Right cardiac atrium (tissue), 5 donors: ENCODE measurements around the gene SCRT2. TPM values are rescaled to one million over a fixed set of nuclear protein-coding genes. Genes with fewer than 3 reads are reported as not detected.

Experiments used
- ATAC-seq, 2 donors: fragments of 200-7000 bp; cut with Tn5 transposase; one replicate each; pipeline versions ENCODE4 v1.8.0 to v1.9.1; 2020; ENCODE audit warnings: moderate library complexity in 2 of 2, mild to moderate bottlenecking in 1 of 2
- DNase-seq, 3 donors: peaks; one replicate each; pipeline ENCODE4 v3.0.0-alpha.2; 2020
- H3K27ac ChIP-seq: one replicate; pipeline ENCODE4 v1.5.1; 2013; ENCODE audit warnings: mild to moderate bottlenecking, low read length, control low read depth, moderate library complexity
- H3K27me3 ChIP-seq: one replicate; pipeline ENCODE4 v1.6.1; 2013; ENCODE audit not compliant: control insufficient read depth, insufficient read depth
- H3K4me1 ChIP-seq: one replicate; pipeline ENCODE4 v1.6.1; 2013; ENCODE audit warnings: low read length; ENCODE audit not compliant: control insufficient read depth, insufficient read depth
- H3K4me3 ChIP-seq: one replicate; pipeline ENCODE4 v1.5.1; 2013; ENCODE audit warnings: low read length, control low read depth
- H3K9me3 ChIP-seq: one replicate; pipeline ENCODE4 v1.6.1; 2013; ENCODE audit warnings: low read length; ENCODE audit not compliant: control insufficient read depth
- WGBS: extraction: QIAGEN DNeasy Blood & Tissue Kit; methylation state at CpG from one replicate; pipeline ENCODE4 v1.1.7; 2013; 5-methylcytosine and 5-hydroxymethylcytosine counted together
- intact Hi-C, 4 donors: fragments of 100-400 bp; cut with DNase I; formaldehyde crosslinking; loops; one replicate each; pipeline versions ENCODE4 v1.11.0 to v1.14.0; 2022 to 2023
- polyA plus RNA-seq: library from polyadenylated mRNA; stranded (reverse); fragments of 200-250 nt; gene quantifications from one replicate; pipeline ENCODE4 v1.2.3, GENCODE V29; 2013
- total RNA-seq, 4 donors: library from RNA; stranded (reverse); fragmentation: NEBNext Ultra II Directional; extraction: Animal tissue kit (Norgen Biotek cat#: 25700); gene quantifications; one replicate each; pipeline ENCODE4 v1.2.1, GENCODE V29; 2021
- donor health status: healthy with polysubstance abuse.
- donor health status: DM: no; HTN: yes; CAD: no.
- donor health status: DM: no; HTN: no; CAD: no.
- donor health status: DM: no; HTN: yes; CAD: no; lungs with severe emphysema.
- donor health status: DM: yes; HTN: yes; CAD: no.

Gene SCRT2
- total and polyA plus RNA-seq, 5 donors = not detected

GRCh38 chr20:688809-689212, 13.2 kb upstream of the SCRT2 start:
- no peaks in the 10 kb centered on the region for H3K4me1 ChIP-seq
- WGBS = 26% methylated on average over 13 of the region's 13 CpGs
- H3K27me3 ChIP-seq = no peaks in the 10 kb centered on the region
- no peak overlapping the region for H3K27ac ChIP-seq
- H3K4me3 ChIP-seq = no peak overlapping the region
- intact Hi-C loops = no loop called here
- no peak for DNase-seq
- no peak for ATAC-seq
- no peaks in the 10 kb centered on the region for H3K9me3 ChIP-seq

- WGBS = 71% methylated on average over 9 of the region's 9 CpGs
- Histone ChIP-seq H3K4me1 (no peaks in the 10 kb centered on the region), H3K9me3 (no peaks in the 10 kb centered on the region), H3K27me3 (no peaks in the 10 kb centered on the region), H3K27ac (no peak overlapping the region), H3K4me3 (no peak overlapping the region)
- DNase-seq (no peak), ATAC-seq (no peak)
- intact Hi-C loops = no loop called here
Observed at GRCh38 chr20:687468-688203, 12.0 kb upstream of the SCRT2 start.

GRCh38 chr20:684676-685319, 9.2 kb upstream of the SCRT2 start:
- Histone ChIP-seq H3K27me3 (no peaks in the 10 kb centered on the region), H3K4me3 (no peak overlapping the region), H3K9me3 (no peaks in the 10 kb centered on the region), H3K27ac (no peak overlapping the region), H3K4me1 (no peaks in the 10 kb centered on the region)
- ATAC-seq (no peak), DNase-seq (no peak)
- intact Hi-C loops = no loop called here
- 63% methylated on average over 4 of the region's 4 CpGs for WGBS

- Histone ChIP-seq H3K9me3 (no peaks in the 10 kb centered on the region), H3K4me3 (no peak overlapping the region), H3K27me3 (no peaks in the 10 kb centered on the region), H3K4me1 (no peaks in the 10 kb centered on the region), H3K27ac (no peak overlapping the region)
- DNase-seq (no peak), ATAC-seq (no peak)
- intact Hi-C loops = no loop called here
- WGBS = 59% methylated on average over 1 of the region's 1 CpG
Observed at GRCh38 chr20:682123-682522, 6.5 kb upstream of the SCRT2 start.

- DNase-seq = no peak
- 71% methylated on average over 2 of the region's 2 CpGs for WGBS
- intact Hi-C loops = no loop called here
- no peaks in the 10 kb centered on the region for H3K9me3 ChIP-seq
- H3K4me3 ChIP-seq = no peak overlapping the region
- H3K4me1 ChIP-seq = no peaks in the 10 kb centered on the region
- ATAC-seq = no peak
- no peak overlapping the region for H3K27ac ChIP-seq
- no peaks in the 10 kb centered on the region for H3K27me3 ChIP-seq
Observed at GRCh38 chr20:680638-681187, 5.1 kb upstream of the SCRT2 start.

GRCh38 chr20:677957-678356, 2.4 kb upstream of the SCRT2 start:
- DNase-seq (no peak), ATAC-seq (no peak)
- Histone ChIP-seq H3K27ac (no peak overlapping the region), H3K27me3 (no peaks in the 10 kb centered on the region), H3K4me3 (no peak overlapping the region), H3K9me3 (no peaks in the 10 kb centered on the region), H3K4me1 (no peaks in the 10 kb centered on the region)
- intact Hi-C loops = no loop called here
- whole genome bisulfite sequencing = 87% methylated on average over 5 of the region's 5 CpGs

GRCh38 chr20:676967-677366, 1.4 kb upstream of the SCRT2 start:
- intact Hi-C loops = no loop called here
- 62% methylated on average over 3 of the region's 3 CpGs for WGBS
- H3K27me3 ChIP-seq = no peaks in the 10 kb centered on the region

GRCh38 chr20:676315-676937, 824 bp upstream of the SCRT2 start:
- ATAC-seq (no peak), DNase-seq (peak in 2 of 3 donors; percentile 61 to 63)
- WGBS = 4% methylated on average over 24 of the region's 24 CpGs
- Histone ChIP-seq H3K27ac (no peak overlapping the region), H3K27me3 (no peaks in the 10 kb centered on the region), H3K4me1 (no peaks in the 10 kb centered on the region), H3K4me3 (no peak overlapping the region), H3K9me3 (no peaks in the 10 kb centered on the region)
- intact Hi-C loops = no loop called here

More at GRCh38 chr20:676967-677366, 1.4 kb upstream of the SCRT2 start:
- DNase-seq (no peak), ATAC-seq (no peak)
- Histone ChIP-seq H3K4me1 (no peaks in the 10 kb centered on the region), H3K27ac (no peak overlapping the region), H3K9me3 (no peaks in the 10 kb centered on the region), H3K4me3 (no peak overlapping the region)

- no peak for DNase-seq
- 6% methylated on average over 25 of the region's 25 CpGs for WGBS
- no peaks in the 10 kb centered on the region for H3K4me1 ChIP-seq
- no peak for ATAC-seq
- H3K9me3 ChIP-seq = no peaks in the 10 kb centered on the region
- H3K4me3 ChIP-seq = no peak overlapping the region
- H3K27me3 ChIP-seq = no peaks in the 10 kb centered on the region
- intact Hi-C loops = no loop called here
- H3K27ac ChIP-seq = no peak overlapping the region
Observed at GRCh38 chr20:675033-675452, 559 bp downstream of the SCRT2 start.

GRCh38 chr20:673603-674001, 2.0 kb downstream of the SCRT2 start:
- Histone ChIP-seq H3K4me3 (no peak overlapping the region), H3K27me3 (no peaks in the 10 kb centered on the region), H3K27ac (no peak overlapping the region), H3K9me3 (no peaks in the 10 kb centered on the region), H3K4me1 (no peaks in the 10 kb centered on the region)
- no peak for DNase-seq
- intact Hi-C loops = no loop called here
- WGBS = 40% methylated on average over 3 of the region's 3 CpGs
- no peak for ATAC-seq

GRCh38 chr20:672963-673602, 2.5 kb downstream of the SCRT2 start:
- intact Hi-C loops = no loop called here
- no peak for ATAC-seq

More at GRCh38 chr20:672963-673602, 2.5 kb downstream of the SCRT2 start:
- no peaks in the 10 kb centered on the region for H3K9me3 ChIP-seq
- H3K27me3 ChIP-seq = no peaks in the 10 kb centered on the region
- DNase-seq = no peak
- WGBS = 34% methylated on average over 7 of the region's 7 CpGs
- H3K4me1 ChIP-seq = no peaks in the 10 kb centered on the region
- H3K4me3 ChIP-seq = no peak overlapping the region
- no peak overlapping the region for H3K27ac ChIP-seq
